ENCODE data around the gene KNDC1.

- TF ChIP-seq POLR2A (IDR thresholded peaks at IDR 0.05) (no peak), CTCF (IDR thresholded peaks at IDR 0.05) (no peak)
Measured at GRCh38 chr10:133113847-133114246, 46.2 kb upstream of the KNDC1 start.

Data from right lobe of liver (tissue), 4 donors.